Endothelial cell of umbilical vein (primary cell): ENCODE measurements around the gene ARID3B. TPM values are rescaled to one million over a fixed set of nuclear protein-coding genes. Genes with fewer than 3 reads are reported as not detected.

ENCODE experiments used
- BruUV-seq: library from RNA; stranded (reverse); fragments of 400-500 nt; replicated peaks from 2 replicates; lab custom pipeline; 2021; lab: Mats Ljungman, UMichigan
- CTCF ChIA-PET: fragments of 300-600, 350-600 bp; sonication (Branson Sonifier 250); formaldehyde crosslinking; loops from one replicate; lab custom pipeline; 2021; ENCODE audit warnings: antibody characterized with exemption, inconsistent platforms; lab: Charles Lee
- POLR2A ChIA-PET: fragments of 300-600, 350-600 bp; sonication (Branson Sonifier 250); formaldehyde crosslinking; loops from one replicate; lab custom pipeline; 2021; ENCODE audit warnings: antibody characterized with exemption, inconsistent platforms; lab: Charles Lee
- DNase-seq: peaks from one replicate; pipeline ENCODE4 v3.0.0-alpha.2; 2011; ENCODE audit warnings: low read depth, low spot score
- FAIRE-seq: peaks from 2 replicates; lab custom pipeline; 2011; peaks lifted over from hg19 to GRCh38; lab: Jason Lieb, UNC
- H2AFZ ChIP-seq: 2 replicates; pipeline ENCODE4 v1.6.0; 2012; ENCODE audit warnings: low read depth, low read length, control low read depth, inconsistent platforms
- H3K27ac ChIP-seq: 2 replicates; pipeline ENCODE4 v1.5.1; 2011; ENCODE audit warnings: low read depth, mild to moderate bottlenecking, control low read depth, low read length, moderate library complexity; ENCODE audit not compliant: insufficient read depth
- H3K27me3 ChIP-seq, 2 experiments: 2 replicates each; pipeline versions ENCODE4 v1.6.0 to v1.6.1; 2011; ENCODE audit warnings: low read length in 2 of 2, mixed read lengths in 1 of 2; ENCODE audit not compliant: control insufficient read depth in 2 of 2, insufficient read depth in 2 of 2
- H3K36me3 ChIP-seq, 2 experiments: 2 replicates in 1 of 2; 3 replicates in 1 of 2; pipeline ENCODE4 v1.5.1; 2011; ENCODE audit warnings: low read length in 2 of 2, mild to moderate bottlenecking in 1 of 2, moderate library complexity in 1 of 2; ENCODE audit not compliant: control insufficient read depth in 2 of 2, insufficient read depth in 2 of 2; ENCODE audit errors: extremely low read depth in 1 of 2
- H3K4me1 ChIP-seq: 3 replicates; pipeline ENCODE4 v1.5.1; 2011; ENCODE audit warnings: mild to moderate bottlenecking, low read length; ENCODE audit not compliant: control insufficient read depth, insufficient read depth; ENCODE audit errors: extremely low read depth
- H3K4me2 ChIP-seq: 2 replicates; pipeline ENCODE4 v1.6.1; 2011; ENCODE audit warnings: low read length, control low read depth, mixed read lengths; ENCODE audit not compliant: insufficient read depth
- H3K4me3 ChIP-seq, 3 experiments: fragments of 200-600 bp in 1 of 3; sonication (generic), shearing (Covaris generic) in 1 of 3; replicated peaks in 1 of 3; 2 replicates each; pipeline ENCODE4 v1.5.1; 2011 to 2016; ENCODE audit warnings: control low read depth in 3 of 3, low read length in 3 of 3, mild to moderate bottlenecking in 2 of 3, inconsistent platforms in 1 of 3, low read depth in 1 of 3, moderate library complexity in 1 of 3; ENCODE audit not compliant: insufficient read depth in 1 of 3
- H3K79me2 ChIP-seq: 2 replicates; pipeline ENCODE4 v1.6.0; 2012; ENCODE audit warnings: low read length, inconsistent platforms; ENCODE audit not compliant: control insufficient read depth, insufficient read depth
- H3K9ac ChIP-seq: replicated peaks from 2 replicates; pipeline ENCODE3; 2011; ENCODE audit warnings: low read length, control low read depth; ENCODE audit not compliant: insufficient read depth; ENCODE audit errors: extremely low read depth
- H3K9me1 ChIP-seq: replicated peaks from 3 replicates; pipeline ENCODE4 v1.6.0; 2011; ENCODE audit warnings: mild to moderate bottlenecking, low read length; ENCODE audit not compliant: control insufficient read depth, insufficient read depth; ENCODE audit errors: extremely low read depth
- H3K9me3 ChIP-seq: replicated peaks from 2 replicates; pipeline ENCODE4 v1.5.1; 2012; ENCODE audit warnings: low read length, inconsistent platforms; ENCODE audit not compliant: control insufficient read depth, insufficient read depth
- H4K20me1 ChIP-seq: replicated peaks from 2 replicates; pipeline ENCODE3; 2011; ENCODE audit warnings: mild to moderate bottlenecking, low read length; ENCODE audit not compliant: control insufficient read depth, insufficient read depth; ENCODE audit errors: extremely low read depth
- CTCF ChIP-seq, 2 donors: IDR thresholded peaks; 1 replicate in 1 of 2; 2 replicates in 1 of 2; pipeline ENCODE4 v1.5.1; 2011; ENCODE audit warnings: low read length in 2 of 2, mild to moderate bottlenecking in 2 of 2, moderate library complexity in 2 of 2, control low read depth in 1 of 2, inconsistent platforms in 1 of 2, low read depth in 1 of 2; ENCODE audit not compliant: insufficient read depth in 1 of 2; ENCODE audit errors: extremely low read depth in 1 of 2
- EZH2 ChIP-seq: IDR thresholded peaks from 2 replicates; pipeline ENCODE4 v1.6.1; 2012; ENCODE audit warnings: borderline replicate concordance, low read depth, mild to moderate bottlenecking, moderate library complexity, low read length, inconsistent platforms; ENCODE audit not compliant: severe bottlenecking
- FOS ChIP-seq: IDR thresholded peaks from 2 replicates; pipeline ENCODE4 v1.6.1; 2011; ENCODE audit warnings: mild to moderate bottlenecking, low read length, moderate library complexity, borderline replicate concordance; ENCODE audit not compliant: insufficient read depth
- GATA2 ChIP-seq: IDR thresholded peaks from 2 replicates; pipeline ENCODE4 v1.7.0; 2011; ENCODE audit warnings: low read depth, mild to moderate bottlenecking, moderate library complexity, mixed read lengths, low read length; ENCODE audit not compliant: insufficient read length, insufficient read depth
- MAX ChIP-seq: IDR thresholded peaks from 2 replicates; pipeline ENCODE4 v1.6.1; 2011; ENCODE audit not compliant: insufficient read depth, insufficient read length
- POLR2A ChIP-seq: IDR thresholded peaks from 2 replicates; pipeline ENCODE4 v1.6.1; 2012; ENCODE audit warnings: low read depth, mild to moderate bottlenecking, control low read depth, low read length
- dilution Hi-C: fragments of 300-500 bp; cut with MboI; formaldehyde crosslinking; loops from one replicate; pipeline ENCODE4 v1.15.0; 2019; ENCODE audit warnings: low sequenced_read_pairs; ENCODE audit not compliant: extremely low pct_ligation_motif_present
- intact Hi-C: fragments of 100-400 bp; cut with micrococcal nuclease; formaldehyde crosslinking; loops from one replicate; pipeline ENCODE4 v1.10.0; 2022
- polyA plus RNA-seq, 4 experiments: library from polyadenylated mRNA; depleted of rRNA in 3 of 4; stranded (reverse) in 3 of 4; unstranded in 1 of 4; fragments of >200 nt; gene quantifications; 2 replicates each; pipeline versions ENCODE4 v1.2.1 to v1.2.3, GENCODE V29; 2011 to 2012; ENCODE audit warnings: missing spikeins in 1 of 4
- total RNA-seq: library from RNA; stranded (reverse); gene quantifications from 2 replicates; pipeline ENCODE4 v1.2.3, GENCODE V29; 2021

The ARID3B gene
- total and polyA plus RNA-seq, 2 donors (not counting 3 experiments of a cell fraction or from before 2014, with no cell fraction given) = 6.2 to 10.0 TPM

- Histone ChIP-seq H3K36me3 (no peaks in the 10 kb centered on the region), H4K20me1 (no peaks in the 10 kb centered on the region), H3K4me2 (no peak overlapping the region), H3K4me1 (peaks cover 8% of the 10 kb centered on the region), H2AFZ (no peak overlapping the region), H3K9ac (no peak overlapping the region), H3K9me3 (no peaks in the 10 kb centered on the region), H3K79me2 (no peaks in the 10 kb centered on the region), H3K4me3 (no peak overlapping the region), H3K9me1 (no peaks in the 10 kb centered on the region), H3K27ac (no peak overlapping the region), H3K27me3 (no peaks in the 10 kb centered on the region)
- CTCF ChIA-PET = interaction anchor here (1.1 kb wide), 1 partner anchor 25 kb away, joined by 3 read pairs; no protein-coding TSS in a partner anchor
- dilution Hi-C loops (no loop called here), intact Hi-C loops (no loop called here)
- no TSS peak for BruUV-seq
- POLR2A ChIA-PET = no interaction called here
- no peak for DNase-seq
- TF ChIP-seq POLR2A = no peak
- no peak for TF ChIP-seq EZH2
- TF ChIP-seq MAX = no peak
- TF ChIP-seq FOS = no peak
- no peak for TF ChIP-seq GATA2
- no peak for TF ChIP-seq CTCF (IDR thresholded peaks at IDR 0.05; ENCODE audit: extremely low read depth in 1 of 2, insufficient read depth in 1 of 2, low read depth in 1 of 2, low read length in 2 of 2)
- no peak for FAIRE-seq
These were observed 20.6 kb upstream of the ARID3B start for GRCh38 chr15:74520407-74520806.
